Suprapubic skin (tissue), 4 donors: Measurements from ENCODE around the gene CYP3A4. TPM values are rescaled to one million over a fixed set of nuclear protein-coding genes. Genes with fewer than 3 reads are reported as not detected.

Source experiments
- DNase-seq, 2 donors: peaks; one replicate each; pipeline ENCODE4 v3.0.0-alpha.2; 2019; ENCODE audit warnings: low spot score in 2 of 2
- H3K27ac ChIP-seq: fragments of 200-600 bp; sonication (generic); one replicate; pipeline ENCODE4 v1.5.1; 2019
- H3K27me3 ChIP-seq: fragments of 200-600 bp; sonication (generic); one replicate; pipeline ENCODE4 v1.5.1; 2019
- H3K36me3 ChIP-seq: fragments of 200-600 bp; sonication (generic); one replicate; pipeline ENCODE4 v1.5.1; 2019
- H3K4me1 ChIP-seq: fragments of 200-600 bp; sonication (generic); one replicate; pipeline ENCODE4 v1.5.1; 2019
- H3K4me3 ChIP-seq: fragments of 200-600 bp; sonication (generic); one replicate; pipeline ENCODE4 v1.5.1; 2019; ENCODE audit warnings: mild to moderate bottlenecking
- H3K9me3 ChIP-seq: fragments of 200-600 bp; sonication (generic); one replicate; pipeline ENCODE4 v1.5.1; 2019
- CTCF ChIP-seq, 2 donors: fragments of 200-600 bp in 1 of 2; fragments of 450-650 bp in 1 of 2; sonication (generic) in 1 of 2; IDR thresholded peaks; one replicate each; pipeline ENCODE4 v1.5.1; 2016 to 2019; ENCODE audit warnings: antibody characterized with exemption in 2 of 2, mild to moderate bottlenecking in 1 of 2, moderate library complexity in 1 of 2
- EP300 ChIP-seq: sonication (generic); formaldehyde crosslinking; IDR thresholded peaks from one replicate; pipeline ENCODE4 v1.6.1; 2017; ENCODE audit warnings: antibody characterized with exemption
- POLR2A ChIP-seq, 2 donors: fragments of 450-650 bp; IDR thresholded peaks; one replicate each; pipeline ENCODE4 v1.6.1; 2017; ENCODE audit warnings: antibody characterized with exemption in 2 of 2, mild to moderate bottlenecking in 2 of 2, moderate library complexity in 2 of 2
- POLR2AphosphoS5 ChIP-seq, 3 donors: sonication (generic); formaldehyde crosslinking; IDR thresholded peaks; one replicate each; pipeline ENCODE4 v1.6.1; 2017; ENCODE audit warnings: antibody characterized with exemption in 3 of 3
- WGBS: methylation state at CpG from one replicate; pipeline ENCODE4 v1.1.5; 2018; 5-methylcytosine and 5-hydroxymethylcytosine counted together
- total RNA-seq, 4 donors: library from RNA; depleted of rRNA; stranded (reverse); fragments of >200 nt; gene quantifications; one replicate each; pipeline ENCODE4 v1.1.0, GENCODE V29; 2016

Gene CYP3A4
- total RNA-seq, 4 donors from 2014 or later: 2.3 to 7.8 (median 4.4) TPM

- 74% methylated on average over 12 of the region's 12 CpGs for WGBS
- no peaks in the 10 kb centered on the region for H3K27me3 ChIP-seq
- H3K9me3 ChIP-seq: no peaks in the 10 kb centered on the region
- H3K4me3 ChIP-seq: no peak overlapping the region
- no peaks in the 10 kb centered on the region for H3K4me1 ChIP-seq
- TF ChIP-seq EP300 (no peak), POLR2AphosphoS5 (IDR thresholded peaks at IDR 0.05) (no peak)
- no peak for DNase-seq
- H3K27ac ChIP-seq: no peak overlapping the region
- no peaks in the 10 kb centered on the region for H3K36me3 ChIP-seq
These were observed 10.9 kb upstream of the CYP3A4 start for GRCh38 chr7:99794585-99795502.

GRCh38 chr7:99793443-99793842, 9.5 kb upstream of the CYP3A4 start:
- H3K4me1 ChIP-seq: no peaks in the 10 kb centered on the region
- no peak overlapping the region for H3K4me3 ChIP-seq
- 90% methylated on average over 5 of the region's 5 CpGs for WGBS
- no peaks in the 10 kb centered on the region for H3K27me3 ChIP-seq
- no peak overlapping the region for H3K27ac ChIP-seq
- H3K36me3 ChIP-seq: no peaks in the 10 kb centered on the region
- H3K9me3 ChIP-seq: no peaks in the 10 kb centered on the region
- no peak for DNase-seq
- TF ChIP-seq CTCF (IDR thresholded peaks at IDR 0.05) (no peak), EP300 (no peak), POLR2A (IDR thresholded peaks at IDR 0.05) (no peak), POLR2AphosphoS5 (IDR thresholded peaks at IDR 0.05) (no peak)

- 69% methylated on average over 4 of the region's 4 CpGs for WGBS
- Histone ChIP-seq H3K4me3 (no peak overlapping the region), H3K9me3 (no peaks in the 10 kb centered on the region), H3K36me3 (no peaks in the 10 kb centered on the region), H3K27me3 (no peaks in the 10 kb centered on the region), H3K27ac (no peak overlapping the region), H3K4me1 (no peaks in the 10 kb centered on the region)
- TF ChIP-seq POLR2AphosphoS5 (IDR thresholded peaks at IDR 0.05): no peak
- no peak for TF ChIP-seq EP300
- TF ChIP-seq CTCF (IDR thresholded peaks at IDR 0.05): no peak
- TF ChIP-seq POLR2A (IDR thresholded peaks at IDR 0.05): no peak
- DNase-seq: no peak
These were observed 9.0 kb upstream of the CYP3A4 start for GRCh38 chr7:99792967-99793366.

- Histone ChIP-seq H3K4me3 (no peak overlapping the region), H3K36me3 (no peaks in the 10 kb centered on the region), H3K4me1 (peaks cover 2% of the 10 kb centered on the region), H3K27ac (no peak overlapping the region), H3K9me3 (no peaks in the 10 kb centered on the region), H3K27me3 (no peaks in the 10 kb centered on the region)
- WGBS: 59% methylated on average over 5 of the region's 5 CpGs
- TF ChIP-seq EP300: no peak
- no peak for TF ChIP-seq POLR2AphosphoS5 (IDR thresholded peaks at IDR 0.05)
- no peak for TF ChIP-seq CTCF (IDR thresholded peaks at IDR 0.05)
- no peak for TF ChIP-seq POLR2A (IDR thresholded peaks at IDR 0.05)
- no peak for DNase-seq
These were observed 7.8 kb upstream of the CYP3A4 start for GRCh38 chr7:99791667-99792369.

- H3K36me3 ChIP-seq: no peaks in the 10 kb centered on the region
- no peak for DNase-seq
- no peak for TF ChIP-seq CTCF (IDR thresholded peaks at IDR 0.05)
- TF ChIP-seq EP300: no peak
- TF ChIP-seq POLR2A (IDR thresholded peaks at IDR 0.05): no peak
- H3K27me3 ChIP-seq: no peaks in the 10 kb centered on the region
- no peaks in the 10 kb centered on the region for H3K9me3 ChIP-seq
- H3K27ac ChIP-seq: no peak overlapping the region
- no peak overlapping the region for H3K4me3 ChIP-seq
- 79% methylated on average over 1 of the region's 1 CpG for WGBS
- H3K4me1 ChIP-seq: peaks cover 7% of the 10 kb centered on the region
These were observed 7.0 kb upstream of the CYP3A4 start for GRCh38 chr7:99791021-99791420.
